Activated CD4-positive, CD25-positive, alpha-beta regulatory T cell treated with anti-CD3 and anti-CD28 coated beads, Interleukin-2, amount 50 U/mL, for 16 hours (primary cell): ENCODE data around the gene ZKSCAN1.
A peak's percentile ranks its signal among the peaks of the same experiment; 100 is the strongest.

Experiments
- DNase-seq: peaks from one replicate; pipeline ENCODE4 v3.0.0-alpha.2; 2020; ENCODE audit warnings: low read depth, low spot score

Gene ZKSCAN1

DNA sequence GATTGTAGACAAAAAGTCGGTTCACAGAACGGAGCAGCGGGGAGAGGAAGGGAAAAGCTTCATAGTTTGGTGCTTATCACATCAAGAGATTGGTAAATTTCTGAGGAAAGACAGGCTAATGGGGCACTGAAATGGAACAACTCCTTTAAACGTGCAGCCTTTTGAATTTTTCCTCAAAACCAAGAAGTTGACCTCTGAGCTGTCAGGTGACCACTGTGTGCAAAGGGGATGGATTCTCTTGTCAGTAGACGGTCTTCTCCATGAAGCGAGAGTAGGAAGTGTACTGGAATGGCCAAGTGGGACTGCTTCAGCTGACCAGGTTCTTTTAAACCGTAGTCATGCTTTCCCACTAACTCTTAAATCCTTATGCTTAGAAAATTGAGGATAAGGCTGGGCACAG lies 22.9 kb downstream of the ZKSCAN1 start:
- DNase-seq: no peak

DNA sequence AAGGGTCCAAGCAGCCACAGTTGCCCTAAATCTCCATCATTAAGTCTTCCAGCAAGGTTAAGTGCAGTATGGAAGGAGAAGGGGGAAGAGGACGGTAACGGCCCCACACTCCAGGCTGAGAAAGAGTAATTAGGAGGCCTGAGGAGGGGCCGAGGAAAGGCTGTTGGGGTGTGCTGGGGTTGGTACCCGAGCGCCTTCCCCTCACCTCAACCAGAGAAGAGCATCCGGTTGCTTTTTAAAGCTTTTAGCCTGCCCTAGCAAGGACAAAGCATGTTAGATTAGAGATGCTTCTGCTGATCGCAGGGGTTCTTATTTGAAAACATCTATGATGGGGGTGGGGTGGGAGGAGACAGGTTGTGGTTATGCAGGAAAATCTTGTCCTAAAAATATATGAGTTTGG lies 25.2 kb downstream of the ZKSCAN1 start:
- no peak for DNase-seq

DNA sequence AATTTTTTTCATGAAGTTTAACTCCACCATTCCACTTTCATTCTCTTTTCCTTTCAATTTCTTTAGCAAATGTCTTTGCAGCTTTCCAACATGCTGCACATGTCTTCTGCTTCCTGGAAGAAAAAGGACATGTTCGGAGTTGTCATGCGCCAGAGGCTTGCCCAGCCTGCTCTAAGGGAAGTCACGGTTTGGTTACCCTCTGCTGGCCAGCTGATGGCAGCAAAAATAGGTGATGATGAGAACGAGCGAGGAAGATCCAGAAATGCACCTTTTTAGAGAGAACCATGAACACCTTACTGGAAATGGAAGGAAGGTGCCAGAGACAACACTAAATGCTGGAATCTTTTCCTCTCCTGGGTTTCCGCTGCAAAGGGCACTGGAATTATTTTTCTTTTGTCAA lies 29.3 kb downstream of the ZKSCAN1 start:
- no peak for DNase-seq

DNA sequence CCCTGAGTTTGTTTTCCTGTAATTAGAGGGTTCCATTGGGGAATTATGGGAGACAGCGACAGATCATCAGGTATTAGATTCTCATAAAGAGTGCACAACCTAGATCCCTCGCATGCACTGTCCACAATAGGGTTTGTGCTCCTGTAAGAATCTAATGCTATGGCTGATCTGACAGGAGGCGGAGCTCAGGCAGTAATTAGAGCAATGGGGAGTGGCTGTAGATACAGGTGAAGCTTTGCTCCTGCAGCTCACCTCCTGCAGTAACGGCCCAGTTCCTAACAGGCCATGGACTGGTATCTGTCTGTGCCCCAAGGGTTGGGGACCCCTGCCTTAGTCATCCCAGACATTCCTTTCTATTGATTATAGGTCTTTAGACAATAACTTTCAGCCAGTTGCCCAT lies 33.3 kb downstream of the ZKSCAN1 start:
- no peak for DNase-seq

DNA sequence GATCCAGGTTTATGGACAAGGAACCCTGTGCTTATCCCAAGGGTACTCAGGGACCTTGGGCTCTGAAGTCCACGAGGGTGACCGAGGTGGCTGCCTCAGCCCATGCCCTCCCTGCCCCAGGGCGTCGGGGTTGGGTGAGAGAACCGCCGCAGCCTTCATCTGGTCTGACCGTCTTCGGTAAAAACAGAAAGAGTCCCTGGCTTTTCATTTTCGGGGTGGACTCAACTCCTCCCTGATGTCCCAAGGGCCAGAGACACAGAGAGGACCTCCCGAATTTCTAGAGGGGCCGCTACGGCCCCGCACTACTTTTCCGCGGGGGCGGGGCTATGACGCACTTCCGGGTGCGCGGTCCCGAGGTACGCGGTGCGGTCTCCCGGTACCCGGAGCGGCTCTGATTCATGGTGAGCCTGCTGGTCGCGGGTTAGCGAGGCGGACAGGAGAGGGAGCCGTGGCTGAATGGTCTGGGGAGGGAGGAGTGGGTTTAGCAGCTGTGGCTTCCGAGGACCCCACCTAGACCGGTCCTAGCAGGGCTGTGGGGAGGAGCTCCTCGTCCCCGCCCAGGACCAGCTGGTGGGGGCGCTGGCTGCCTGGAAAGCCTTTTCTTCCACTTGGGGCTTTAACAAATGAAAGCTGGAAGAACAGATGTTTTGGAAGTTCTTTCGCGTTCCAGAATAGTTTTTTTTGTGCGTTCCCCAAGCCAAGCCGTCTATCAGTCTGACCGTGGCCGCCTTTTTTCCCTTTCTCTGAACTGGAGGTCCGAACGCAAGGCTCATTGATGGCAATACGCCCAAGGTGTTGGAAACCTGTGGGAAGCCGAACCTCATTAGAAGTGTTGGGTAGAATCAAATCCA lies 34.3 kb downstream of the ZKSCAN1 start, which contains the start of gene ZSCAN21:
Gene ZSCAN21, plus strand, starts transcription at position 334 of the 851 bp plus-strand sequence. CDS start 7,233 bp downstream, outside the sequence.
- peak; percentile 65 for DNase-seq

DNA sequence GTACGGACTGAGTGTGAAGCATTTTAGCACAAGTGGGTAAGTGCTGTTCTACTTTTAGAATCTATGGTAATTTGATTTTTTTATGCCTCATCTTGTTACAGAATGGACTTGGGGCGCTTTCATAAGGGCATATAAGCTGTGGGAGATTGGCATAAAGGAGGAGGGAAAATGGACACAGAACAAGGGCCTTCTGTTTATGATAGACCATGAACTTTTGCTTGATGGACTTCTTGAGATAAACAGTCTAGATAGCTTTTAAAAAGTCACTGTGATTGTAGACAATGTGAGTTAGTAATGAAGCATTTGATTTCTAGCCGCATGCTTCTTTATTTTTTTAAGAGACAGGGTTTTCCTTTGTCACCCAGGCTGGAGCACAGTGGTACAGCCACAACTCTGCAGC lies 36.2 kb downstream of the ZKSCAN1 start:
- DNase-seq: no peak

DNA sequence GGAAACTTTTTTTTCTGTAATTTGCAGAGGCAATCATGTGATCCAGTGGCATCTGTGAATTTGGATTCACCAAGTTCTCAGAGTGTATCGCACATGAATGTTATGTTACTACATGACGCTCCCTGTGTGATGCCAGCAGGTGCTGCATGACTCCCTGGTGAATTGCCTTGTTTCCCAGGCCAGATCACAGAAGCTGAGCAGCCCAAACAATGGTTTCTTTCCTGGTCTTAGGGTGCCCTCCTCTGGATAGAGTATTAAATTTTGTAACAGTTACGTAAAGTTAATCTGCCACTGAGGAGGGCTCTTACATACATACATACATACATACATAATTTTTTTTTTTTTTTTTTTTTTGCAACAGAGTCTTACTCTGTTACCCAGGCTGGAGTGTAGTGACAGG lies 37.8 kb downstream of the ZKSCAN1 start:
- DNase-seq: no peak

DNA sequence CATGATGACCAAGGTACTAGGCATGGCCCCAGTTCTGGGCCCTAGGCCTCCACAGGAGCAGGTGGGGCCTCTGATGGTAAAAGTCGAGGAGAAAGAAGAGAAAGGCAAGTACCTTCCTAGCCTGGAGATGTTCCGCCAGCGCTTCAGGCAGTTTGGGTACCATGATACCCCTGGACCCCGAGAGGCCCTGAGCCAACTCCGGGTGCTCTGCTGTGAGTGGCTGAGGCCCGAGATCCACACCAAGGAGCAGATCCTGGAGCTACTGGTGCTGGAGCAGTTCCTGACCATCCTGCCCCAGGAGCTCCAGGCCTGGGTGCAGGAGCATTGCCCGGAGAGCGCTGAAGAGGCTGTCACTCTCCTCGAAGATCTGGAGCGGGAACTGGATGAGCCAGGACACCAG lies 41.6 kb downstream of the ZKSCAN1 start:
- no peak for DNase-seq

DNA sequence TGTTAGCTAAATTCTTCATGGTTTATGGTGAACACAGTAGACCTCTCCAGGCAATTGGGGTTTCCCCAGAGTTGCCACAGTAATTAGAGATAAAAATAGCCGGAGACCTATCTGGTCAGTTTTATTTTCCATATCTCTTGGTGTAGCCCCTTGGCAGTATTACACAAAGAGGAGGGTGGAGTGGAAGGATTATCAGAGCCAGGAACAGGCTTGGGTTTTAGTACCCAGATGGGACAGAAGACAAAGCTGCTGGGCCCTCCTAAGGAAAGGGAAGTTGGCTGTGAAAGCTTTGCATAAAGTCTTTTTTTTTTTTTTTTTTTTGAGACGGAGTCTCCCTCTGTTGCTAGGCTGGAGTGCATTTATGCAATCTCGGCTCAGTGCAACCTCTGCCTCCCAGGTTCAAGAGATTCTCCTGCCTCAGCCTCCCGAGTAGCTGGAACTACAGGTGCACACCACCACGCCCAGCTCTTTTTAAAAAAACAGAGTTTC lies 43.9 kb downstream of the ZKSCAN1 start:
- DNase-seq: no peak

DNA sequence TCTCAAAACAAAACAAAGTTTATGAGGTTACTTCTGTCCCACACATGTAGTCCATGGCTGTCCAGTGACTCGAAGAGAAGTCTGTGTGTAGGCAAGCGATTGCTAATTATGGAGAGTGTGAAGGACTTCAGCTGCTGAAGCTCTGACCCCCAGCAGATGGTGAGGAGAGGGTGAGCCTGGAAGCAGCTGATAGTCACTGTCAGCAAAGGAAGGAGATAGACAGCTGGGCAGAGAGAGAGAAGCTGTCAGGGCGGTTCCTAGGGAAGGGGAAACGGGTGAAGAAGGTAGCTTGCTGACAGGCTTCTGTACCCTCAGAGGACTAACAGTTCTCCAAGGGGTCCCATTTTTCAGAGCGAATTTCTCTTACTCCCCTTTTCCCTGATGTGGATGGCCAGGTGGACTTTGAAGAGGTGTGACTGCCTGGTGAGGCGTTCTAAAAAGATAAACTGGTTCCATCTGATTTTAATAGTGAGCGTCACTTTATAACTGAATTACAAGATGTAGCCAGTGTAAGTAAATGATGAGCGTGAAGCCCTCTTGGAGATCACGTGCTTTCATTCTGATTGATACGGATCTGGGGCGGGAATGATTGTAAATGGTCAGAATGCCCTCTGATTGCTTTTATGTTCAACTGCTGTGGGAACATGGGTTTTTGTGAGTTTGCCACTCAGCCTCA lies 46.3 kb downstream of the ZKSCAN1 start:
- no peak for DNase-seq

DNA sequence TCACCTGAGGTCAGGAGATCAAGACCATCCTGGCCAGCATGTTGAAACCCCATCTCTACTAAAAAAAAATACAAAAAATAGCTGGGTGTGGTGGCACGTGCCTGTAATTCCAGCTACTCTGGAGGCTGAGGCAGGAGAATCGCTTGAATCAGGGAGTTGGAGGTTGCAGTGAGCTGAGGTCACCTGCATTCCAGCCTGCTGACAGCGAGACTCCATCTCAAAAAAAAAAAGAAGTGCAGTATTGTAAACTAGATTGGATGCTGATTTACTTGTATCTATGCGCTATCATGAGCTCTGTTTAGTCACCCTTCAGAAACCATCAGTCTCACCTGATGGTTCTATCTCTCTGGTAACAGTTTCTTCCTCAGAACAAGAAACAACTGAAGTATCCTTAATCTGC lies 48.0 kb downstream of the ZKSCAN1 start:
- DNase-seq: no peak

DNA sequence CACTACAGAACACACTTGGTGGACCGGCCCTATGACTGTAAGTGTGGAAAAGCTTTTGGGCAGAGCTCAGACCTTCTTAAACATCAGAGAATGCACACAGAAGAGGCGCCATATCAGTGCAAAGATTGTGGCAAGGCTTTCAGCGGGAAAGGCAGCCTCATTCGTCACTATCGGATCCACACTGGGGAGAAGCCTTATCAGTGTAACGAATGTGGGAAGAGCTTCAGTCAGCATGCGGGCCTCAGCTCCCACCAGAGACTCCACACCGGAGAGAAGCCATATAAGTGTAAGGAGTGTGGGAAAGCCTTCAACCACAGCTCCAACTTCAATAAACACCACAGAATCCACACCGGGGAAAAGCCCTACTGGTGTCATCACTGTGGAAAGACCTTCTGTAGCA lies 48.8 kb downstream of the ZKSCAN1 start:
- no peak for DNase-seq

DNA sequence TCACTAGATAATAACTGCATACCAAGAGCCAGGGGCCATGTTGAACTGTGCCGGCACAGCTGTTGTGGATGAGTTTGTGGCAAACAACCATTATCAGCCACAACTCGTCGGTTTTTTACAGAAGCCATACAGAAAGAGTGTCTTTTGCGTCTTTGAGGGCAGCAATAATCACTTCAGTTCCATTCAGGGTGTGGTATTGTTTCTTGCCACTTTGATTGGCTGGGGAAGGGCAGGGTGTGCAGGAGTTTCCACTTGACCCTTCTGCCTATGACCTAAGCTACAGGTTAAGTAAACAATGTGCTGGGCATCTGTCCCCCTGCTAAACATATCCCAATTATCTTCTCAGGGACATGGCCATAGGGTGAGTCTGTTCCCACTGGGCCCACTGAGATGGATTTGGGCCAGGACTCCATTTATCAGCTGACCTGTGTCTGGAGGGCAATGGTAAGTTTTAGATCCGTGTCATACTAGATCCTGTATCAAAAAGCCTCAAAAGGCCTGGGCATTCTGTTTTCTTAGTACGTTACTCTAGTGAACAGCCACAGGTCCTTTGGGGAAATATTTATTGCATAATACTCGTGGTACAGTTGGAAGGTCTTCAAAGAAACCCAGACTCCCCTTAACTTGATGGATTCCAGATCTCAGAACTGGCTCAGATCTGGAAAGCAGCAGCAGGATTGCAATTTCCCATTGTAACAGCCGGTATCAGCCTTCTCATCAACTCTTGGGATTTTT lies 50.2 kb downstream of the ZKSCAN1 start:
- DNase-seq: no peak

DNA sequence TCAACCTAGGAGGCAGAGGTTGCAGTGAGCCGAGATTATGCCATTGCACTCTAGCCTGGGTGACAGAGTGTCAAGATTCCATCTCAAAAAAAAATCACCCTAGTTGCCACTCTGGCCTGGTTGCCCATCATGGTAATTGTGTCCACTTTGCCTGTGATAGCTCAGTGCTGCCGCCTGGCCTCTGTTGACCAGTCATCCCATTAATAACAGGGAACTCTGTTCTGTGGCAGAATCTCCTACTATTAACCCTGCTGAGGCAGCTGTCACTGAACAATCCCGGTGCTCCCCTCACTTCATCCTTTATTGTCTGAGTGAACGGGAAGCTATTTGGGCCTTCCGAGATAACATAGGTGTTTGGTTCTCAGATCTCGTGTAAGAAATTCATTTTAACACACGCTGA lies 51.6 kb downstream of the ZKSCAN1 start:
- DNase-seq: no peak

DNA sequence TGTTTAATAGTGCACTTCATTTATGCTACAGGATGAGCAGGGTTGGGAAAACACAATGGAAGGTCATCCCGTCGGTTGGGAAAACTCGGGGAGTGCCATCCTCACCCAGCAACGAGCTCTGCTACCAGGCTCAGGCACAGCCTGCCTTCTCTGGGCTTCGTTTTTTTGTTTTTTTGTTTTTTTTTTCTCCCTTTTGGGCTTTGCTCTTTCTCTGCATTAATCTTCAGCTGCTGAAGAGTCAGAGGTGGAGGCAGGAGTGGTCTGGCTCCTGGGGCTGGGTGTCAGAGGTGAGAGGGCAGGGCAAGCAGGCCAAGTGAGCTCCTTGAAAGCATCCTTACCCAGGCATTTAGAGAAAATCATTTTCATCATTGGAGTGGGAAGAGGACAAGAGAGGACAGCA lies 54.6 kb downstream of the ZKSCAN1 start:
- DNase-seq: no peak

DNA sequence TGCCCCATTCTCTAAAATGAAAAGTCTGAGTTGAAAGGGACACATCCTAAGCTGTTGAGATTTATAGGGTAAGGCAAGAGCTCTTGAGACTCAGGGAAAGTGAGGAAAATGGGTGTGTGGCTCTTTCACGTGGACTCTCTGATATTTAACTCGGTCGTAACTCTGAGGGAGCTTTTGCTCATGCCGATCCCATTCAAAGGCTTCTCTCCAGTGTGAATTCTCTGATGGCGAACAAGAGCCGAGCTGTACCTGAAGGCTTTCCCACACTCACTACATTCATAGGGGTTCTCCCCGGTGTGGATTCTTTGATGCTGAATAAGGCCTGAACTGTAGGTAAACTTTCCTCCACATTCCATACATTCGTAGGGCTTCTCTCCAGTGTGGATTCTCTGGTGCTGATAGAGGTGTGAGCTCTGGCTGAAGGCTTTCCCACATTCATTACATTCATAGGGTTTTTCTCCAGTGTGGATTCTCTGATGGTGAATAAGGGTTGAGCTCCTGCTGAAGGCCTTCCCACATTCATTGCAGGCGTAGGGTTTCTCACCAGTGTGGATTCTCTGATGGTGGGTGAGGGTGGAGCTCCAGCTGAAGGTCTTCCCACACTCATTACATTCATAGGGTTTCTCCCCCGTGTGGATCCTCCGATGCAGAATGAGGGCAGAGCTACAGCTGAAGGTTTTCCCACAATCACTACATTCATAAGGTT lies 55.8 kb downstream of the ZKSCAN1 start:
- no peak for DNase-seq

DNA sequence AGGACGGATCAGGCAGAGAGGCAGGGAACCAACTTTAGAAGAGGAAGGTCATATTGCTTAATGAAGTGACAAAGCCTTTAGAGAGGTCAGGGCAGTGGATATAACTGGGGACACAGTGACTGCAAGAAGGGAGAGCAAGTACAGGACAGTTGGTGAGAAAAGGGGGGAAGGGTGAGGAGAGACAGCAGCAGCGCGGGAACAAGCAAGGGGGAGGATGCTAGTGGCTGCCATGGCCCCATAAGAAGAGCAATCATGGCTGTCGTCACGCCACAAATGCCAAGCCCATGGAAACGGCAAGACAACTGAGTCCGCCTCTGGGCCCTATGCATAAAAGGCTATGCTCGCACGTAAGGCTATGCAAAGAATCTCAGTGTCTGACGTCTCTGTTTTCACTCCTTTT lies 57.1 kb downstream of the ZKSCAN1 start:
- DNase-seq: no peak

DNA sequence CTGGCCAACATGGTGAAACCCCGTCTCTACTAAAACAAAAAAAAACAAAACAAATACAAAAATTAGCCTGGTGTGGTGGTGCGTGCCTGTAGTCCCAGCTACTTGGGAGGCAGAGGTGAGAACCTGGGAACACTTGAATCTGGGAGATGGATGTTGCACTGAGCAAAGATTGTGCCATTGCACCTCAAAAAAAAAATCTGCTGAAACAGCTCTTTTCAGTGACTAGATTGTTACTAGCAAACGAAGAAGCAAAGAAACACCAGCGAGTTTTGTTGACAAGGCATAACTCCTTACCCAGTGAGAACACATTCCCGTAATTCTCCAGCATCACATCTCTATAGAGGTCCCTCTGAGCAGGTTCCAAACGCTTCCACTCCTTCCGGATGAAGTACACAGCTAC lies 59.4 kb downstream of the ZKSCAN1 start:
- no peak for DNase-seq

DNA sequence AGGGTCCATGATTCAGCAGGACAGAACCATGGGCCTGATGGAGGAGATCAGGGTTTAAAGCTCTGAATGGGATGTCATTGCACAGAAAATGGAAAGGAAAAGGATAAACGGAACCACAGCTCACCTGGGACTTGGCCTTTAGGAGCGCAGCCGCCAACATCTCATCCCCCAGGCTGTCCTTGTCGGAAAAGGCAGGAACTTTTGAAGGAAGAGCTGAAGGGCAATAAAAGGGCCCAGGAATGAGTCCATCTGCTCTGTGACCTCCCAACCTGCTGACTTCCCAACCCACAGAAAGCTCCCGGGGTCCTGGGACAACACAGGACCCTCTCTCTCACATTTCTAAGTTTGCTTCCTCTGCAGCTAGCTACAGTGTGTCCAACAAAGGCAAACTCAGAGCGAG lies 60.0 kb downstream of the ZKSCAN1 start:
- no peak for DNase-seq

DNA sequence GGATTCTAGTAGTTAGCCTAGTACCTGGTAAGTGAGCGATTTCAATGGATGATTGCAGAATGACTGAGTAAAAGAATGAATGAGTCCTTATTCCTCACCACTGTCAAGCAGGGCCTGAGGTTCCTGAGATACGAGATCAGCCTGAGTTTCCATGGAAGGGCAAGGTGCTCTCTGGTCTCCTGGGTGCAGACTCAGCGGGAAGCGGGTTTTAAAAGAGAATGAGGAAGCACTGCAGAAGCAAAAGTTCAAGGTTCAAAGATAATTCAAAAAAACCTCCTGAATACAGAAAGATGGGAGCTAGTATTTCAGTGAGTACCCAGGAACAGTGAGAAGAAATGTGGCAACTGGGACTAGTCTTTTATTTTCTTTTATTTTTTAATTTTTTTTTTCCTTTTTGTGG lies 61.8 kb downstream of the ZKSCAN1 start:
- DNase-seq: no peak

DNA sequence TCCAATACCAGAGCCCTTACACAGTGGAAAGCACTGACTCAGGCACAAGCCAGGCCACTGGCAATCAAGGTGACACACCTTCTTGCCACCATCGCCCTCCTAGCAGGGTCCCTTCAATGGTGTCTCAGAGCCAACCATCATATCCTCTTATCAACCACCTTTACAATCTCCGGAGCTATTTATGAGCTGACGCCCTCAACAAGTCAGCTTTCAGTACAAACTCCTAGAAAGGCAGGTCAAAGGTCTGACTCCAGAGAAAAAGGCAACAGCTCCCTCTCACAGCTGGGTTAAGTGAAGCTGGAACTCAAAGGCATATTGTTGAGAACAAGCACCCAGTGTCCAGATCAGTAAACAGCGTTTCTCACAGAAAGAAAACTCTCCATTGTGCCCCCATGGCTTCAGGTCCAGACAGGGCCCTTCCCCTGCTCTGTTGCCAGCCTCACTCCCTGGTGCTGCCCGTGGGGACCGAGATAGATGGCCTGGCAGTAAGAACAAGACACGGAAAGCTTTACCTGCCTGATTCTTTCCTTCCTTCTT lies 63.7 kb downstream of the ZKSCAN1 start:
- no peak for DNase-seq
